HG03457 (cell line): ENCODE measurements around the gene GRAMD1A.
"Not testable (repeated sequence)": the region's sequence is repeated elsewhere in the genome, so short reads cannot be mapped to it uniquely, and the experiment has no call there.

Experiments
- ATAC-seq: cut with Tn5 transposase; IDR thresholded peaks from one replicate; pipeline ENCODE4 v1.9.1; 2021; ENCODE audit warnings: moderate number of reproducible peaks; ENCODE audit not compliant: unreplicated experiment

Gene GRAMD1A

GRCh38 chr19:35034588-35035382 is 34.7 kb downstream of the GRAMD1A start:
- ATAC-seq = no peak

- ATAC-seq = no peak
Measured at GRCh38 chr19:35037716-35038622, 37.8 kb downstream of the GRAMD1A start.

GRCh38 chr19:35038623-35039512 is 38.7 kb downstream of the GRAMD1A start:
- ATAC-seq = no peak

GRCh38 chr19:35039881-35040825 is 40.0 kb downstream of the GRAMD1A start:
- ATAC-seq = no peak

GRCh38 chr19:35040826-35041547 is 40.9 kb downstream of the GRAMD1A start:
- ATAC-seq = no peak

- ATAC-seq = no peak
Measured at GRCh38 chr19:35041548-35042055, 41.5 kb downstream of the GRAMD1A start, which contains the start of gene HPN. HPN (plus strand) TSS chr19:35041721; CDS start chr19:35042507, 786 bp downstream.

- ATAC-seq = no peak
Measured at GRCh38 chr19:35042056-35042730, 42.1 kb downstream of the GRAMD1A start.

- ATAC-seq = no peak
Measured at GRCh38 chr19:35042954-35043604, 43.0 kb downstream of the GRAMD1A start.

GRCh38 chr19:35043906-35044305 is 43.8 kb downstream of the GRAMD1A start:
- ATAC-seq = no peak

GRCh38 chr19:35044317-35045117 is 44.4 kb downstream of the GRAMD1A start:
- no peak for ATAC-seq

GRCh38 chr19:35045667-35046300 is 45.7 kb downstream of the GRAMD1A start:
- no peak for ATAC-seq

- ATAC-seq = no peak
Measured at GRCh38 chr19:35046461-35046860, 46.3 kb downstream of the GRAMD1A start.

- ATAC-seq = no peak
Measured at GRCh38 chr19:35048911-35049411, 48.8 kb downstream of the GRAMD1A start.

GRCh38 chr19:35049456-35049855 is 49.3 kb downstream of the GRAMD1A start:
- no peak for ATAC-seq

GRCh38 chr19:35050662-35051061 is 50.5 kb downstream of the GRAMD1A start:
- ATAC-seq = not testable (repeated sequence)

GRCh38 chr19:35051268-35051667 is 51.1 kb downstream of the GRAMD1A start:
- ATAC-seq = not testable (repeated sequence)
